ENCODE data around the gene CERS6. TPM values are rescaled to one million over a fixed set of nuclear protein-coding genes. Genes with fewer than 3 reads are reported as not detected.

The CERS6 gene
- total and polyA plus RNA-seq, 4 donors = 4.3 to 25.8 (median 13.6) TPM

- no peak for DNase-seq
- no peak overlapping the region for H3K4me3 ChIP-seq
- ATAC-seq (ENCODE audit: insufficient read depth, low FRiP score) = no peak
- no peaks in the 10 kb centered on the region for H3K27me3 ChIP-seq (ENCODE audit: control insufficient read depth in 3 of 3, insufficient read depth in 3 of 3, low read length in 2 of 3)
- no peak overlapping the region for H3K27ac ChIP-seq (ENCODE audit: low read depth in 1 of 2, low read length in 1 of 2)
- peaks cover 0 to 15% (median 0%) of the 10 kb centered on the region in 5 donors for H3K4me1 ChIP-seq (ENCODE audit: control insufficient read depth in 5 of 5, insufficient read depth in 5 of 5, low read length in 5 of 5)
- no peak overlapping the region for H3K9ac ChIP-seq (ENCODE audit: insufficient read depth in 1 of 2, low read length in 2 of 2)
- no peak for TF ChIP-seq CTCF (IDR thresholded peaks at IDR 0.05; ENCODE audit: control extremely low read depth, extremely low read depth)
- H3K36me3 ChIP-seq (ENCODE audit: control insufficient read depth in 4 of 4, insufficient read depth in 4 of 4, low read length in 4 of 4) = no peaks in the 10 kb centered on the region
- WGBS, 2 donors = 86 to 95% methylated on average over 10 of the region's 10 CpGs
- no peaks in the 10 kb centered on the region for H3K9me3 ChIP-seq (ENCODE audit: control insufficient read depth in 4 of 4, insufficient read depth in 3 of 4, low read length in 3 of 4)
These were observed 217.5 kb downstream of the CERS6 start for GRCh38 chr2:168673265-168674189.

GRCh38 chr2:168678153-168678853 lies 222.2 kb downstream of the CERS6 start:
- H3K9ac ChIP-seq (ENCODE audit: insufficient read depth in 1 of 2, low read length in 2 of 2) = no peak overlapping the region
- H3K36me3 ChIP-seq (ENCODE audit: control insufficient read depth in 4 of 4, insufficient read depth in 4 of 4, low read length in 4 of 4) = no peaks in the 10 kb centered on the region
- WGBS, 2 donors = 79 to 90% methylated on average over 10 of the region's 10 CpGs
- no peak for TF ChIP-seq CTCF (IDR thresholded peaks at IDR 0.05; ENCODE audit: control extremely low read depth, extremely low read depth)
- no peak overlapping the region for H3K27ac ChIP-seq (ENCODE audit: low read depth in 1 of 2, low read length in 1 of 2)
- no peak for DNase-seq
- ATAC-seq (ENCODE audit: insufficient read depth, low FRiP score) = no peak
- no peak overlapping the region for H3K4me3 ChIP-seq
- H3K27me3 ChIP-seq (ENCODE audit: control insufficient read depth in 3 of 3, insufficient read depth in 3 of 3, low read length in 2 of 3) = no peaks in the 10 kb centered on the region
- peaks cover 0 to 7% (median 0%) of the 10 kb centered on the region in 5 donors for H3K4me1 ChIP-seq (ENCODE audit: control insufficient read depth in 5 of 5, insufficient read depth in 5 of 5, low read length in 5 of 5)
- no peaks in the 10 kb centered on the region for H3K9me3 ChIP-seq (ENCODE audit: control insufficient read depth in 4 of 4, insufficient read depth in 3 of 4, low read length in 3 of 4)

- no peak for TF ChIP-seq CTCF (IDR thresholded peaks at IDR 0.05; ENCODE audit: control extremely low read depth, extremely low read depth)
- Histone ChIP-seq H3K36me3 (ENCODE audit: control insufficient read depth in 4 of 4, insufficient read depth in 4 of 4, low read length in 4 of 4) (no peaks in the 10 kb centered on the region), H3K27me3 (ENCODE audit: control insufficient read depth in 3 of 3, insufficient read depth in 3 of 3, low read length in 2 of 3) (no peaks in the 10 kb centered on the region), H3K4me3 (no peak overlapping the region), H3K4me1 (ENCODE audit: control insufficient read depth in 5 of 5, insufficient read depth in 5 of 5, low read length in 5 of 5) (peaks cover 0 to 7% (median 0%) of the 10 kb centered on the region in 5 donors), H3K9ac (ENCODE audit: insufficient read depth in 1 of 2, low read length in 2 of 2) (no peak overlapping the region), H3K27ac (ENCODE audit: low read depth in 1 of 2, low read length in 1 of 2) (no peak overlapping the region), H3K9me3 (ENCODE audit: control insufficient read depth in 4 of 4, insufficient read depth in 3 of 4, low read length in 3 of 4) (no peaks in the 10 kb centered on the region)
- no peak for DNase-seq
- ATAC-seq (ENCODE audit: insufficient read depth, low FRiP score) = no peak
- WGBS, 2 donors = 31 to 78% methylated on average over 4 of the region's 4 CpGs
These were observed 223.0 kb downstream of the CERS6 start for GRCh38 chr2:168679081-168679480.

Data from lung (tissue), 12 donors.